Retinal pigment epithelial cell (primary cell): ENCODE results near the gene ANKS6.

Experiments used
- DNase-seq: peaks from one replicate; pipeline ENCODE4 v3.0.0-alpha.2; 2010; ENCODE audit warnings: low read depth
- H3K4me3 ChIP-seq: 2 replicates; pipeline ENCODE4 v1.5.1; 2011; ENCODE audit warnings: mild to moderate bottlenecking, low read length, control low read depth, moderate library complexity
- TF ChIP-seq, protein P1 (sequence below): conservative IDR thresholded peaks from 2 replicates; pipeline ENCODE4 v1.5.1; 2011; ENCODE audit warnings: low read depth, low read length, control low read depth, inconsistent platforms

The ANKS6 gene

DNA sequence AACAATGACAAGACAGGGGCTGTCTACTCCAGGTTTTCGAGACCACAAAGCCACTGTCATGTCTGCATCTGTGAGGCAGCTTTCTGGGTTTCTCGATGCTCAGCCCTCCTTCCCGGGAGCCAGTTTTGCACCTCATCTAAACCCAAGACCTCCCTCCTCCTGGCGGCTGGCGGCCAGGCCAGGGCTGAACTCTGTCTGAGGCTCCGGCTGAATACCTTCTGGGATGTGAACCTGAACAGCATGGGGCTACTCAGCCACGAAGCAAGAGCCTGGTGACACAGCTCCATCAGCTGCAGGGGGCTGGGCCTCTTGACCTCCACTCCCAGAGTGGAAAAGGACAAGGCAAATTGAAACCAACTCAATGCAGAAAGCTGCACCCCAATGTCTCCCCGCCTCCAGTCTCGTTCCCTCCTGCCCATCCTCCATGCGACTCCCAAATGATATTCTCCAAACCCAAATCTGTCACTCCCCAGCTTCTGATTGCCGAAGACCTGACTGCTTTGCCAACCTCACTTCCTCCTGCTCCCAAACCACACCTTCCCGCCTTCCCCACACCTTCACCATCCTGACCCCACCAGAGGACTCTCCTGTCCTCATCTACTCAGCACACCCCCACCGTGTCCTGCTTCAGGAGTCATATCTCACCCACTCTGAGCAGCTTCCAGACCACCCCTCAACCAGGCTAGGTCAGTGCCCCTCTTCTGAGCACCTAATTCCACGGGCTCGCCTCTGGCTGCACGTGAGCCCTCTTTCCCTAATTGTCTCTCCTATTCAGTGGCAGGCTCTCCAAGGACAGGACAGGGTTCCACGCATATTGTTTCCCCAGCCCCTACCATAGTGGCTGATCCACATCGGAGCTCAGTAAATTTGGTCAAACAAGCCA lies 4.5 kb downstream of the ANKS6 start:
- TF ChIP-seq, protein P1, sequence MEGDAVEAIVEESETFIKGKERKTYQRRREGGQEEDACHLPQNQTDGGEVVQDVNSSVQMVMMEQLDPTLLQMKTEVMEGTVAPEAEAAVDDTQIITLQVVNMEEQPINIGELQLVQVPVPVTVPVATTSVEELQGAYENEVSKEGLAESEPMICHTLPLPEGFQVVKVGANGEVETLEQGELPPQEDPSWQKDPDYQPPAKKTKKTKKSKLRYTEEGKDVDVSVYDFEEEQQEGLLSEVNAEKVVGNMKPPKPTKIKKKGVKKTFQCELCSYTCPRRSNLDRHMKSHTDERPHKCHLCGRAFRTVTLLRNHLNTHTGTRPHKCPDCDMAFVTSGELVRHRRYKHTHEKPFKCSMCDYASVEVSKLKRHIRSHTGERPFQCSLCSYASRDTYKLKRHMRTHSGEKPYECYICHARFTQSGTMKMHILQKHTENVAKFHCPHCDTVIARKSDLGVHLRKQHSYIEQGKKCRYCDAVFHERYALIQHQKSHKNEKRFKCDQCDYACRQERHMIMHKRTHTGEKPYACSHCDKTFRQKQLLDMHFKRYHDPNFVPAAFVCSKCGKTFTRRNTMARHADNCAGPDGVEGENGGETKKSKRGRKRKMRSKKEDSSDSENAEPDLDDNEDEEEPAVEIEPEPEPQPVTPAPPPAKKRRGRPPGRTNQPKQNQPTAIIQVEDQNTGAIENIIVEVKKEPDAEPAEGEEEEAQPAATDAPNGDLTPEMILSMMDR, result no peak
- no peak for DNase-seq
- H3K4me3 ChIP-seq, result no peak overlapping the region

DNA sequence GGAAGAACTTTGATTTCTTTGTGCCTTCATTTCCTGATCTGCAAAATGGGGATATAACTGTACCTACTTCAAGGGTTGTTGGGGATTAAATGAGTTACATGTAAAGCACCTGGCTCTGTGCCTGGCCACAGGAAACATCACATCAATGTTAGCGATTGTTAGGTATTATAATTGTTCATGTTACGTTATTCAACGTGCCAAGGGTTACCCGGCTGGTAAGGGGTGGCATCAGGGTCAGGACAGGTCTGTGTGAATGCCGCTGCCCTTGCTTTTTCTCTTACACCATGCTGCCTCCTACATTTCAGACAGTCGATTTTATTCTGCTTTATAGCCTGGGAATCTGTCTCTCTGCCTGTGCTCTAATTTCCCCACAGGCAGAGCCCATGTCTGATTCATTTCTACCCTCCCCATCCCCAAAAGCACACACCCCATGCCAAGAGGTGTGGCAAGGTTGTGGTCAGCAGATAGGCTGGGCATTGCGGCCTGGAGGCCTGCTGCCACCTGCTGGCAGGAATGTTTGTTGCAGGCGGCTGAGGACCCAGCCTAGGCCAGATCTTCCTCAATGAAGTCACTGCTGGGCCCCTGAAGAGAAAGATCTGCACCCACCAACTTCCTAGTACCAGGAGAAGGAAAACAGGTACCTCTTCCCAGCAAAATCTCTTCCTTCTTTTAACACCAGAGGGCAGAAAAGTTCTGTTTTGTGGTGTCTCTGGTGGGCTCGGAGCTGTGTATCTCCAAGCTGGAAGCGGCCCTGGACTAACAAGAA lies 5.3 kb downstream of the ANKS6 start:
- DNase-seq, result peak; percentile 68
- no peak overlapping the region for H3K4me3 ChIP-seq
- TF ChIP-seq, protein P1, result peak; percentile 99

DNA sequence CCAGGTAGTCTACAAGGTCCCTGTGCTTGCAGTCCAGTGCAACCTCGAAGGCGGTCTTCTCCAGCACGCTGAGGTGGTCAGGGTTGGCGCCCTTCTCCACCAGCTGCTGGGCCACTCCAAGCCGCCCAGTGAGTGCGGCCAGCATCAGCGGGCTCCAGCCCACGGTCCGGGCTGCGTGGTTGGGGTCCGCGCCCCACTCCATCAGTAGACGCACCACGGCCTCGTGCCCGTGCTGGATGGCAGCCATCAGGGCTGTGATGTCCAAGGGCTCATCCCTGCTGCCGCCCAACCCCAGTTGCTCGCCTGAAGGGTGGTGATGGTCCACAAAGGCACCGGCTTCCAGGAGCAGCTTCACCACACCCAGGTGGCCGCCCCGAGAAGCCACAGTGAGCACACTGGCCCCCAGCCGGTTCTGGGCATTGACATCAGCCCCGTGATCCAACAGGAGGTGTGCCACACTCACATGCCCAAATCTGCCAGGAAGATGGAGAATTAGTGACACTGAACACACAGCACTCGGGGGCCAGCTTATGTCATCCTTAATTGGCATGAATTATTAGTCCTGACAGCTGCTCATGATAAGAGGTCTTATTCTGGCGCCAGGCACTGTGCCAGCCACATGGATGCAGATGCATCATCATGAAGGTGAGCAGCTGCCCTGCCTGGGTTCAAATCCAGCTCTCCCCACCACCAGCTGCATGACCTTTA lies 6.1 kb downstream of the ANKS6 start:
- TF ChIP-seq, protein P1, result no peak
- H3K4me3 ChIP-seq, result no peak overlapping the region
- no peak for DNase-seq

DNA sequence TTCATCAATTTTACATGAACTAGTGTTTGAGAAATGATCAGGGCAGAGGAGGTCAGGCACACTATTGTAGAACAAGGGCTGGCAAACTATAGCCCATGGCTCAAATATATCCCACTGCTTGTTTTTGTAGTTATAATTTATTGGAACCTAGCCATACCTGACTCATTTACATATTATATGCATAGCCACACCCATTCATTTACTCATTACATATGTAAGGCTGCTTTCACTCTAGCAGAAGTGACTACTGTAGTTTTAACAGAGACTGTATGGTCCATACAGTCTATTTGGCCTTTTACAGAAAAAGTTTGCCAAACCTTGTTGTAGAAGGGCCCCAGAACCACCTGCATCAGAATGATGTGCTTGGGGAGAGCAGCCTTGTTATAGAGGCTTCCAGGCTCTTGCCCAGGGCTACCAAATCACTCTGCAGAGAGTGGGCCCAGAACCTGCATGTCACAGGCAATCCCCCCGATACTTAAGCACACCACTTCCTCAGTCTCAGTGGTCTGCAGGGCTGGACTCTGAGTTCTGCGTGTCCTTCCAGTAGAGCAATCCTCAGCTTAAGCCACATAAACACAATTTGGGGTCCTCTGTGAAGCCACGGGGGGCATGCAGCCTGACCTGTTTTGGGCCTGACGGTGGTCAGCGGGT lies 6.7 kb downstream of the ANKS6 start:
- TF ChIP-seq, protein P1, result no peak
- DNase-seq, result no peak
- no peak overlapping the region for H3K4me3 ChIP-seq

DNA sequence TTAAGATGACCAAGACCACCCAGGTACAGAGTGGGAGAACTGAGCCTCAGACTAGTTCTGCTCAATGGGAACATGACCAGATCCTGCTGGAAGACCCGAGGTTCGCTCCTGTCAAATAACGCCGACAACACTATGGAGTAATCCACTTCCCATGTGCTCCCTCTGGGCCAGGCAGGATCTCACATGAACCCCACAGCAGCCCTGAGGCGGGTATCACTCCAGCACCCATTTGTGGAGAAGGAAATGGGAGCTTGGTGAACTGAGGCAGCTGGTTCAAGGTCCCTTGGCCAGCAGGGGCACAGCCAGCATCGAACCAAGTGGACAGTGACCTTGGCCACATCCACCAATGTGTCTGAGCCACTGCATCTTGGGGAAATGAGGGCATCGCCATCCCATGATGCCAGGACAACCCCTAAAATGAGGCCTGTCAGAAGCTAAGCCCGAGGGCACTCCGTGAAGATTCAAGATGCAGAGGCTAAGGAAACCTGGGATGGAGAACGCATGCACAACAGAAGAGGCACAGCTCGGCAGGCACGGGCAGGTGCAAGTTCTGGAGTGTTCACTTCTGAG lies 8.5 kb downstream of the ANKS6 start:
- TF ChIP-seq, protein P1, result no peak
- no peak overlapping the region for H3K4me3 ChIP-seq
- no peak for DNase-seq

DNA sequence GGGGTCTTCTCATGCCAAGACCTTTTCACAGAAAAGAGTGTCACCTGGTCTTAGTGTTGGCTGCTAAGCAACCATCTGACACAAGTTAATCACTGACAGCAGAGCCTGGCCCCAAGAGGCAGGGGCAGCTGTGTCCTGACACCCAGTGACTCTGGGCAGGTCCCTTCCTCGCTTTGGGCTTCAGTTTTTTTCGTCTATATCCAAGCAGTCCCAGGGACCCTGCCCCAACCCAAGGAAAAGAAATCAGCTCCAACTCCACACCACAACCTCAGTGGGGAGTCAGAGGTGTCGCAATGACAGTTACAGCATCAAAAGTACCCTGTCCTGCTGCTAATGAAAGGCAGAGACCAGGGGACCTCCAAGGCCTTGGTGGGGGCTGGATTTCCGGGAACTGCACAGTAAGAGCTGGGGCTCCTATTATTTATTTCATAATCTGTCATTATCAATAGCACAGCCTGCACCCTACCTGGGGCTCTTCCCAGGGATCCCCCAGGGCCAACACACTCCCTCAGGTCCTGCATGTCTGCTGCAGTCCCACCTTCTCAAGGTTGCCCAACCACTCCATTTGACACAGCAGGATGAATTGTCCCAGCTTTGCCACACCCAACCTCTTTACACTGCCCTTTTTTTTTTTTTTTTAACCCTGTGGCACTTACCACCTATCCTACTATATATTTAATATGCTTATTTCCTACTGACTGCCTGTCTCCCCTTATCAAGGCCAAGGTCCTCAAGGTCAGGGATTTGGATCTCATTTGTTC lies 9.4 kb downstream of the ANKS6 start:
- DNase-seq, result no peak
- TF ChIP-seq, protein P1, result no peak
- no peak overlapping the region for H3K4me3 ChIP-seq
